ENCODE results near the gene VWC2L.
A peak's percentile ranks its signal among the peaks of the same experiment; 100 is the strongest.

The VWC2L gene

GRCh38 chr2:214469728-214470127, 58.9 kb downstream of the VWC2L start:
- no peak for DNase-seq

DNA sequence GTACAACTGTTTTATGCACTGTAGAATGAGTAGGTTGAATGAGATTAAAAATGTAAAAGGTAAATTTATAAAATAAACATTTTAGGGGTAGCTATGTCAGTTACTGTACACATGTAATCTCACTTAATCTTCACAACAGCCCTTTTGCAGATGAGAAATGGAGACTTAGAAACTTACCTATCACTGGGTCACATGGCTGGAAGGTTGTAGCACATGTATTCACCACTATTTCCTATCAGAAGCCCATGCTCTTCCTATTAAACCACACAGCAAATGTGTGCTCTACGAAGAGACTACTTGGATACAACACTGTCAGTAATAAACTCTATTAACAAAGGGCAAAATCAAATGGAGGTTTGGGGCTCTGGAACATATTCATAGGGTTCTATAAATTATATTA, 60.5 kb downstream of the VWC2L start:
- no peak for DNase-seq

DNA sequence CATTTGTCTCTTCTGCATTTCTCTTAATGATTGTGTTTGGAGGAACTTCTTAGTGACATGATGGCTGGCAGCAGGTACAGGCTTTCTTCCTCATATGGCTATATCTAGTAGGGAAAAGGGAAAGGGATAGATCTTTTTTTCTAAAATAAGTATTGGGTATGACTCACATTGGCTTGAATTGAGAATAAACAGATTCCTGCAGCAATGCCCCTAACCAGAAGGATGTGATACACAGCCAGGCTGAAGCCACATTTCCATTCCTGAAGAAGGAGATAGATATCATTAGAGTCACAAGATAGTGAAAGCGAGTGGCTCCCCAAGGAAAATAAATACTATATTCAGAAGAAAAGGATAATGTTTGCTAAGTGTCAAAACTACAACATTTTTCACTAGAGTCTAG, 61.1 kb downstream of the VWC2L start:
- no peak for DNase-seq

DNA sequence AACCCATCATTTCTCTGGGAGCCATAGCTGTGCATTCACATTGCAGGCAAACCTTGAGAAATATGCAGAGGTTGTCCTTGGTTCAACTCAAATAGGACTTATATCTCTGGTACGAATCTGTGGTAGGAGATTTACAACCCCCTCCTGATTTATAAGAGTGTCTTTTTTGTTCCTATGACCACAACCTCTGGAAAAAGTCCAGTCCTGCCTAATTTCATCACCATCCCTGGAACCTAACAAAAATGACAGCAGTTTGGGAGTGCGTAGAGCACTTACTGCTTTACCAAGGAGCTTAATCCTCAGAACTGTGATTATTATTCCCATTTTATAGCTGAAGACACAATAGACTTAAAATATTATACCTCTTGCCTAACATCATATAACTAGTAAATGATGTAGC, 66.5 kb downstream of the VWC2L start:
- no peak for DNase-seq

DNA sequence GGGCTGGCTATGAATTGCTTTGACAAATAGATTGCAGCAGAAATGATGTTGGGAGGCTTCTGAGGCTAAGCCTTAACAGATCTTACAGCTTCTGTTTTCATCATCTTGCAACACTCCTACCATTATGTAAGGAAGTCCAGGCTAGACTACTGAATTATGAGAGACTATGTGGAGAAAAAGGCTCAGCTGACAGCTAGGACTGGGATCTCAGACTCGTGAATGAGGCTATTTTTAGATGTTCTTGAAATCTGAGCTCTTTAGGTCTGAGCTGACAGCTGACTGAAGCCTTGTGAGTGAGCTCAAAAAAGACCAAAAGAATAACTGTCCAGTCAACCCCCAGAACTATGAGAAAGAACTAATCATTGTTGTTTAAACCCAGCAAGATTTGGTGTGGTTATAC, 70.3 kb downstream of the VWC2L start:
- DNase-seq, result peak; percentile 75

DNA sequence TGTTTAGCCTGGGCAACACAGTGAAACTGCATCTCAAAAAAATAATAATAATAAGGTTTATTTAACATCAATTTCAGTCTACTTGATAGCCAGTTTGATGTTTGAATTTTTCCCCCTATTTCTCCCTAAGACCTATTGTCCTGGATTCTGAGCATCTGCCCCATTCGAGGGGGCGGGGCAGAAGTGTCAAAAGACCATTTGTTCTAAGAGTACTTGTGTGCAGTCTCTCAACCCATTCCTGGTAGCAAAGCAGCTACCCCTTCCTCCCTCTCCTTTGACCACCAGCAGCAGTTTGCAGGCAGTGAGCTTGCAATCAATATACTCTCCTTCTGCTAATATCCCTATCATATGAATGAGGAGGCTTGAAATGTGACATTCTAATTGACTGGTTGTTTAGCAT, 71.9 kb downstream of the VWC2L start:
- DNase-seq, result peak; percentile 64

GRCh38 chr2:214484239-214484638, 73.4 kb downstream of the VWC2L start:
- peak; percentile 63 for DNase-seq

GRCh38 chr2:214484701-214485100, 73.8 kb downstream of the VWC2L start:
- no peak for DNase-seq

DNA sequence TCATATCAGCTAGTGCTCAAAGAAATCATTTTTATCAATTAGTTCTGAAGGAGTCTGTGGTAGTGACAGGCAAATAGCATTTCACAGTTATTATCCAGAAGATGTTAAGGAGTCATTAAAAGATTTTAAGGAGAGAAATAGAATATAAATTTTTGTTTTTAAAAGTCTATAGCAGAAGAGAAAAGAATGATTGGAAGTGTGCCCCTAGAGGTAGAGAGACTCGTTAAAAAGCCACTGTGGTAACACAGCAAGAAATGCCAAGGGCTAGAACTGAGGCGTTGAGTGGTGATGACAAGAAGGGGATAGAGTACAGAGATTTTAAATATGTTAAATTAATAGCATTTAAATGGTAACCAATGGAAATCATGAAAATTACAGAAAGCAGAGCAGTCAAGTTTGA, 78.3 kb downstream of the VWC2L start:
- no peak for DNase-seq

DNA sequence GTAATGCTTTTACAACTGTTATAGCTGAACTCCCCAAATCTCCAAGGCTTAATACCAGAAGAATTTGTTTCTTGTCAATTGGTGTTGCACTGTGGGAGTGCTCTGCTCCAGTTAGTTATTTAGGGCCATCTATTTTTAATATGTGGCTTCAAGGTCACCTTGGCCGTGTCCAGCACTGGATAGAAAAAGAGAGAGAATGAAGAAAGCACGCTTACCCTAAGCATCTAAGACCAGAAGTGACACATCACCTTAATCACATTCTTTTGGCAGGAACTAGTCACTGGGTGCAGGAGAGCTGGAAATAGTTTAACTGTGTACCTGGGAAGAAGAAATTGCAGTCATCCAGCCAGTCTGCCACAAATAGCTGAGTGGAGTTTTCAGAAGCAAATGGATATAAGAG, 78.8 kb downstream of the VWC2L start:
- no peak for DNase-seq

- peak; percentile 98 for DNase-seq
Measured at GRCh38 chr2:214492152-214492551, 81.3 kb downstream of the VWC2L start.

- DNase-seq, result no peak
Measured at GRCh38 chr2:214492608-214493007, 81.8 kb downstream of the VWC2L start.

GRCh38 chr2:214497489-214497888, 86.6 kb downstream of the VWC2L start:
- no peak for DNase-seq

GRCh38 chr2:214503568-214503967, 92.7 kb downstream of the VWC2L start:
- no peak for DNase-seq

DNA sequence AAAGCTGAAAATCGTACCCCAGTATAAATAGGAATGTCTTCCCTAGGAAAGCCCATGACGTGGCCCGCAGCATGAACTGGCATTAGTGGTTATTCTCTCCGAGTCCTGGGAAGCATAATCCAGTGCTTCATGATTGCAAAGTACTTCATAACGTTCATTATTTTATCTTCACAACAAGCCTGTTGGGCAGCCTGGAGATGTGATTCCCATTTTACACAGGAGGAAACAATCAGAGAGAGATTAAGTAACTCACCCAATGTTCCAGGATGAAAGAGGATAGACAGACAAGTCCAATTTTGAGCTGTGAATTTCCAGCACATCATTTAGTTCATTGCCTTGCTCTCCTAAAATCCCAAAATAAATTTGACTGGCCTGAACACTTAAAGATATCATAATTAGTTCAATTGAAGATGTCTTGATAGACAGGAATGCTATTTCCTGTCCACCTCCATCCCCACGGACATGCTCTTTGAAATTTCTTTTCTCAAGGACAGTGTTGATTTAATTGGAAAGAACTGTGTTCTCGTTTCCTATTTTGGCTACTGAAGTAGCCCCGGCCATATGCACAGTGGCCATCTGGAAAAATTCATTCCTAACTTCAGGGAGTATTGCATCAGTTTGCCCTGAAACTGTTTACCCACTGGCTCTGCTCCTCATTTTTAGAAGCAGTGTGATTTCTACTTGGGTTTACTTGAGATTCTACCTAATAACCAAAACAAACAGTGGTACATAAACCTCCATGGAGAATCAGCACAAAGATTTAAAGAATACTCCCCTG, 93.9 kb downstream of the VWC2L start:
- DNase-seq, result no peak

DNA sequence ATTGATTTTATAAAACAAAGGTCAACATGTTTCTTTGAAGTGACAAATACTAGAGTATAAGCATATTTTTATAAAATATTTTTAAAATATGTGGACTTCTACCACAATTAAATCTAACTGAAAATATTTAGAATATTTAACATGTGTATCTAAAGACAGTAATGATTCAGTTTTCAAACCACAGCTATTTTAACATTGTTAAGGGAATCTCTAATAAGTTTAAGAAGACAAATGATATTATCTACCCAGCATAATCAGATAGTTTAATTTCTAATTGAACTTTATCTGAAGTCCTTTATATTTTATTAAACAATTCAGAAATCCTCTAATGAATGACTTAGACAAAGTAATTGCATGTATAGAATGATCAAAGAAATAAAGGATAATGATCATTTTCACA, 96.2 kb downstream of the VWC2L start:
- no peak for DNase-seq

GRCh38 chr2:214514704-214515103, 103.8 kb downstream of the VWC2L start:
- DNase-seq, result no peak

GRCh38 chr2:214515111-214515510, 104.3 kb downstream of the VWC2L start:
- no peak for DNase-seq

DNA sequence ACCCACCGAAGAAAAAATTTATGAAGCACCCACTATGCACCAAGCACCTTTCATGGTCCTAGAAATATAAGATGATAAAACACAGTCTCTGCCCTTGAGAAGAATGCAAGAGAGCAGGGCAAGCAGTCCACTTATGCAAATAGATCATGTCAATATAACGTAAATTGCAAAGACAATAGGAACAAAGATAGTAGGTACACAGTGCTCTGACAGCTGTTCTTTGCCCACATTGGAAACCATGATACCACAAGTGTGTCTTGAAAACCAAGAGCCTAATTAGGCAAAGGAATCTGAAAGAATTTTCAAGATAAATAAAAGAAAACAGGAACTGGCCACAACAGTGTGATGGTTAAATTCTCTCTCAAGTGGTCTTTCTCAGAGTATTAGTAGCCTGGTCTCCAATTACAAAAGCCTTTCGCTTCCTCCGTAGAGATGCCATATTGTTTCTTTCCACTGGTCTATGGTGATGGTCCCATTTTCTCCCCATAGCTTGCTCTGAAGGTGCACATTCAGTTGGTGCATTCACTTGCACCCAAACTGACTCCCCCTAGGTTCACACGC, 108.5 kb downstream of the VWC2L start:
- DNase-seq, result no peak

GRCh38 chr2:214529021-214529420, 118.2 kb downstream of the VWC2L start:
- DNase-seq, result no peak

- DNase-seq, result no peak
Measured at GRCh38 chr2:214529514-214529913, 118.7 kb downstream of the VWC2L start.

DNA sequence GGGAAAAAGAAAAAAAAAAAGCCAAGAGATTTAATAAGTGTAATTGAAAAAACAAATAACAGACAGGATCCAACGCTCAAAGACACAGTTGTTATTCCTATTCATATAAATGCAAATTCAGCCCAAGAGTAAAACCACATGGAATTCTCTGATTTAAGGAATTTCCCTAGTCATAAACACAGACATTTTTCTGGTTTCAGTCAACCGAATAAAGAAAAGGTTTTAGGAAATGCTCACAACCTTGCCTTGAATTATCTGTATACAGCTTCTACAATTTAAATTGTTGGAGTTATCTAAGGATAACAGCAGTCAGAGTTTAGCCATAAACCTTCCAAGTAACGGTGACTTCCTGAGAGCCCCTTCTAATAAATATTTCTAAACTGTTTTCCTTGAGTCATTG, 122.7 kb downstream of the VWC2L start:
- no peak for DNase-seq

- DNase-seq, result no peak
Measured at GRCh38 chr2:214536625-214537024, 125.8 kb downstream of the VWC2L start.

GRCh38 chr2:214537929-214538328, 127.1 kb downstream of the VWC2L start:
- no peak for DNase-seq

- DNase-seq, result peak; percentile 64
Measured at GRCh38 chr2:214542295-214542694, 131.4 kb downstream of the VWC2L start.

Data from NCI-H345 (cell line).